ENCODE results near the gene TSGA10. TPM values are rescaled to one million over a fixed set of nuclear protein-coding genes. Genes with fewer than 3 reads are reported as not detected.

Gene TSGA10
- total and polyA plus RNA-seq, 3 donors from 2014 or later: 42.4 to 110 (median 85.6) TPM

GRCh38 chr2:98972582-98973167, 182.1 kb downstream of the TSGA10 start:
- 96 to 100% methylated on average over 1 of the region's 1 CpG for WGBS, 2 donors
- no peaks in the 10 kb centered on the region for H3K4me1 ChIP-seq
- no peak overlapping the region for H3K4me3 ChIP-seq
- no peak for DNase-seq
- intact Hi-C loops (cut with DNase I; ENCODE audit: low total_unique reads): no loop called here
- H3K27me3 ChIP-seq: no peaks in the 10 kb centered on the region
- no peaks in the 10 kb centered on the region for H3K9me3 ChIP-seq
- no peak overlapping the region for H3K27ac ChIP-seq
- H3K36me3 ChIP-seq (ENCODE audit: low read depth, missing control alignments): no peaks in the 10 kb centered on the region
- TF ChIP-seq POLR2A (IDR thresholded peaks at IDR 0.05) (no peak), CTCF (IDR thresholded peaks at IDR 0.05) (no peak)

GRCh38 chr2:98959810-98960507, 194.8 kb downstream of the TSGA10 start:
- no peak for DNase-seq
- no peaks in the 10 kb centered on the region for H3K36me3 ChIP-seq (ENCODE audit: low read depth, missing control alignments)
- no peak overlapping the region for H3K27ac ChIP-seq
- TF ChIP-seq POLR2A (IDR thresholded peaks at IDR 0.05) (no peak), CTCF (IDR thresholded peaks at IDR 0.05) (no peak)
- no peaks in the 10 kb centered on the region for H3K9me3 ChIP-seq
- H3K4me1 ChIP-seq: no peaks in the 10 kb centered on the region
- 42 to 58% methylated on average over 7 of the region's 7 CpGs for WGBS, 2 donors
- no peaks in the 10 kb centered on the region for H3K27me3 ChIP-seq
- no peak overlapping the region for H3K4me3 ChIP-seq
- intact Hi-C loops (cut with DNase I; ENCODE audit: low total_unique reads): no loop called here

- H3K4me3 ChIP-seq: no peak overlapping the region
- TF ChIP-seq CTCF (IDR thresholded peaks at IDR 0.05): no peak
- no peak for TF ChIP-seq POLR2A (IDR thresholded peaks at IDR 0.05)
- H3K36me3 ChIP-seq (ENCODE audit: low read depth, missing control alignments): no peaks in the 10 kb centered on the region
- intact Hi-C loops (cut with DNase I; ENCODE audit: low total_unique reads): no loop called here
- no peak for DNase-seq
- 86 to 88% methylated on average over 4 of the region's 4 CpGs for WGBS, 2 donors
- H3K27ac ChIP-seq: no peak overlapping the region
- H3K27me3 ChIP-seq: no peaks in the 10 kb centered on the region
- peaks cover 13% of the 10 kb centered on the region for H3K4me1 ChIP-seq
- H3K9me3 ChIP-seq: no peaks in the 10 kb centered on the region
Measured at GRCh38 chr2:98952966-98953365, 201.8 kb downstream of the TSGA10 start.

- TF ChIP-seq CTCF (IDR thresholded peaks at IDR 0.05) (no peak), POLR2A (IDR thresholded peaks at IDR 0.05) (no peak)
- H3K27ac ChIP-seq: peak overlapping the region; percentile 40 to 71
- no peaks in the 10 kb centered on the region for H3K27me3 ChIP-seq
- peak; percentile 78 for DNase-seq
- no peaks in the 10 kb centered on the region for H3K36me3 ChIP-seq (ENCODE audit: low read depth, missing control alignments)
- intact Hi-C loops (cut with DNase I; ENCODE audit: low total_unique reads): no loop called here
- H3K9me3 ChIP-seq: no peaks in the 10 kb centered on the region
- H3K4me1 ChIP-seq: peaks cover 29% of the 10 kb centered on the region
- no peak overlapping the region for H3K4me3 ChIP-seq
- 49 to 57% methylated on average over 5 of the region's 5 CpGs for WGBS, 2 donors
Measured at GRCh38 chr2:98948956-98949739, 205.6 kb downstream of the TSGA10 start.

All from testis (tissue), 3 donors.